GM12873 (cell line): ENCODE data around the gene COL5A3.

ENCODE experiments used
- CTCF ChIP-seq: IDR thresholded peaks from 2 replicates; pipeline ENCODE4 v1.5.1; 2012; ENCODE audit warnings: low read depth, mild to moderate bottlenecking, moderate library complexity, low read length, control low read depth; ENCODE audit not compliant: insufficient read depth; ENCODE audit errors: missing control alignments

Gene COL5A3

GRCh38 chr19:9991425-9992191 lies 18.7 kb downstream of the COL5A3 start:
- TF ChIP-seq CTCF: no peak

- no peak for TF ChIP-seq CTCF
These were observed 20.8 kb downstream of the COL5A3 start for GRCh38 chr19:9989504-9989903.

- no peak for TF ChIP-seq CTCF
These were observed 23.5 kb downstream of the COL5A3 start for GRCh38 chr19:9986787-9987281.

DNA sequence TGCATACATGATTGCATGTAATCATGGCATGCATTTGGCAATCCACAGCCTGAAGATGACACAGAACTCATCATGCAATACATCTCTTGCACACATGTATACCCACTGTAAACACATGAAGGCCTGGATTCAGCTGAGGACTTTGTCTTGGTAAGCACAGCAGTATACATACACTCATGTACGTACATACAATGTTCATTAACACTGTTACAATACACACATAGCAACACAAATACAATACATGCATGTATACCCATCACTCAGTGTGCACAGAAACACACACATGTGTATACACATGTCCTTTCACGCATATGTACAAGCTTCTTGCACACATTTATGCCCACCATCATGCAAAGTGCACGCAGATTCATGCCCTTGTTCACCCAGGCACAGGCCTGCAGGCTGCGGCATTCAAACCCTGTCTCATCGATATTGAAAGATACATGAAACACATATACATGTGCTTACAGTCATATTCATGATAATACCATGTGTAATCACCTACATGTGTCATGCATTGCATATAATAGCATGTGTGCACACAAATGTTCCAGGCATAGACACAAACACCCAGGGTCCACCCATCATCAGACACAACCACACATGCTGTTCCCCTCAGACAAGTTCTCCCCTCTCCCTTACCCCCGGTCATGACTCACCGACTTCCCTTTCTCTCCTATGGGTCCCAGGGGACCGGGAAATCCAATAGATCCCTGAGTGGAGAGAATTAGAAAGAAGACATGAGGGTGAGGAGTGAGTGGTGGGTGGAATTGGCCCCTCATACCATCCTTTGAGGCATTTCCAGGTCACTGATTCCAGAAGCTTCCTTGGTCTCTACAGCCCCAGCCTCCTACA lies 28.7 kb downstream of the COL5A3 start:
- TF ChIP-seq CTCF: no peak

DNA sequence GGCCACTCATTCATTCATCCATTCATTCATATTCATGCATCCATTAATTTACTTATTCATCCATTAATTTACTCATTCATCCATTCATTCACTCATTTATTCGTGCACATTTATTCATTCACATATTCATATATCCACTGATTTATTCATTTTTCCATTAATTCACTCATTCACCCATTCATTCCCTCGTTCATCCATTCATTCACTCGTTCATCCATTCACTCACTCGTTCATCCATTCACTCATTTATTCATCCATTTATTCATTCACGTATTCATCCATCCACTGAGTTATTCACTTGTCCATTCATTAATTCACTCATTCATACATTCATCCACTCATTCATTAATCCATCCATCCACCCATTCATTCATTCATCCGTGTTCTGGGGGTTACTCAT lies 38.2 kb downstream of the COL5A3 start:
- TF ChIP-seq CTCF: no peak

- TF ChIP-seq CTCF: no peak
These were observed 39.0 kb downstream of the COL5A3 start for GRCh38 chr19:9971166-9971897.
